Sigmoid colon (tissue), 7 donors: ENCODE results near the gene NOL4L. TPM values are rescaled to one million over a fixed set of nuclear protein-coding genes. Genes with fewer than 3 reads are reported as not detected.
A peak's percentile ranks its signal among the peaks of the same experiment; 100 is the strongest.

Experiments used
- DNase-seq: peaks from one replicate; pipeline ENCODE4 v3.0.0-alpha.2; 2019
- H3K27ac ChIP-seq, 4 donors: fragments of 200-600 bp; sonication (generic); one replicate each; pipeline ENCODE4 v1.5.1; 2016 to 2019; ENCODE audit warnings: mild to moderate bottlenecking in 1 of 4
- H3K27me3 ChIP-seq, 3 donors: fragments of 200-600 bp; sonication (generic); one replicate each; pipeline ENCODE4 v1.5.1; 2019; ENCODE audit warnings: mild to moderate bottlenecking in 1 of 3
- H3K36me3 ChIP-seq, 4 donors: fragments of 200-600 bp; sonication (generic); one replicate each; pipeline ENCODE4 v1.5.1; 2016 to 2019
- H3K4me1 ChIP-seq, 4 donors: fragments of 200-600 bp; sonication (generic); one replicate each; pipeline ENCODE4 v1.5.1; 2017 to 2019
- H3K4me3 ChIP-seq, 4 donors: fragments of 200-600 bp; sonication (generic); one replicate each; pipeline ENCODE4 v1.5.1; 2017 to 2019; ENCODE audit warnings: mild to moderate bottlenecking in 2 of 4, moderate library complexity in 1 of 4
- H3K9me3 ChIP-seq, 4 donors: fragments of 200-600 bp in 3 of 4; sonication (generic) in 3 of 4; one replicate each; pipeline versions ENCODE4 v1.5.1 to v1.6.1; 2013 to 2019
- EP300 ChIP-seq, 4 donors: sonication (generic); formaldehyde crosslinking; IDR thresholded peaks; one replicate each; pipeline ENCODE4 v1.6.1; 2017; ENCODE audit warnings: antibody characterized with exemption in 4 of 4
- POLR2A ChIP-seq, 2 donors: fragments of 450-650 bp; IDR thresholded peaks; one replicate each; pipeline ENCODE4 v1.6.1; 2016; ENCODE audit warnings: antibody characterized with exemption in 2 of 2, mild to moderate bottlenecking in 2 of 2, moderate library complexity in 2 of 2
- POLR2AphosphoS5 ChIP-seq, 4 donors: sonication (generic); formaldehyde crosslinking; IDR thresholded peaks; one replicate each; pipeline ENCODE4 v1.6.1; 2017; ENCODE audit warnings: antibody characterized with exemption in 4 of 4
- WGBS, 2 donors: extraction: QIAGEN DNeasy Blood & Tissue Kit; methylation state at CpG; one replicate each; pipeline ENCODE4 v1.1.7; 2013; 5-methylcytosine and 5-hydroxymethylcytosine counted together
- intact Hi-C: fragments of 100-400 bp; cut with DNase I; formaldehyde crosslinking; loops from one replicate; pipeline ENCODE4 v1.15.1; 2023
- polyA plus RNA-seq, 3 donors: library from polyadenylated mRNA; stranded (reverse); fragments of 200-250 nt; gene quantifications; one replicate each; pipeline ENCODE4 v1.2.3, GENCODE V29; 2013
- total RNA-seq, 4 donors: library from RNA; depleted of rRNA; stranded (reverse); fragments of >200 nt; gene quantifications; one replicate each; pipeline ENCODE4 v1.1.0, GENCODE V29; 2016
- TF ChIP-seq, protein P1 (sequence below), 4 experiments: fragments of 450-650 bp in 3 of 4; fragments of 200-600 bp in 1 of 4; IDR thresholded peaks; one replicate each; pipeline ENCODE4 v1.5.1; 2016 to 2019; ENCODE audit warnings: antibody characterized with exemption in 4 of 4, mild to moderate bottlenecking in 3 of 4, moderate library complexity in 2 of 4
- donor health status: healthy with polysubstance abuse.
- donor health status: Bipolar disorder and iron deficiency.
- donor health status: healthy.

NOL4L gene
- total and polyA plus RNA-seq, 7 donors, result 9.2 to 34.7 (median 16.8) TPM

DNA sequence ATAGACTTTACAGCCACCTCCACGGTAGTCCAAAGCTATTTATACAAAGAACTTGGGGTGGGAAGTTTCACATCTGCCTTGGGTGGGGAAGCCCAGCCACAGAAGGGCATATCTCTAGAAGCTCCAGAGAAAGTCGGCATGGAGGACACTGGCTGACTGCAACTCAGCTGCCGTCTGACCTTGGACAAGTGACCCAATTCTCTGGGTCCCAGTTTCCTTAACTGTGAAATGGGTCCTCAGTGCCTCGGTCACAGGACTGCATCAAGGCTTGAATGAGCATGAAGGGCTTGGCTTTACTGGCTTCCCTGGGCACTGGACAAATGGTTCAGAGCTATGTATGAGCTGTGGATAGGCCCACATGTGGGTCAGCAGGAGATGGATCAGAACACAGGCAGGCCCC lies 58.6 kb downstream of the NOL4L start:
- Histone ChIP-seq H3K4me3 (no peak overlapping the region), H3K9me3 (no peaks in the 10 kb centered on the region), H3K4me1 (peaks cover 0 to 27% (median 20%) of the 10 kb centered on the region in 4 donors), H3K27me3 (no peaks in the 10 kb centered on the region), H3K27ac (no peak overlapping the region), H3K36me3 (no peaks in the 10 kb centered on the region)
- TF ChIP-seq EP300 (IDR thresholded peaks at IDR 0.05), result no peak
- no peak for TF ChIP-seq POLR2AphosphoS5 (IDR thresholded peaks at IDR 0.05)
- TF ChIP-seq, protein P1, sequence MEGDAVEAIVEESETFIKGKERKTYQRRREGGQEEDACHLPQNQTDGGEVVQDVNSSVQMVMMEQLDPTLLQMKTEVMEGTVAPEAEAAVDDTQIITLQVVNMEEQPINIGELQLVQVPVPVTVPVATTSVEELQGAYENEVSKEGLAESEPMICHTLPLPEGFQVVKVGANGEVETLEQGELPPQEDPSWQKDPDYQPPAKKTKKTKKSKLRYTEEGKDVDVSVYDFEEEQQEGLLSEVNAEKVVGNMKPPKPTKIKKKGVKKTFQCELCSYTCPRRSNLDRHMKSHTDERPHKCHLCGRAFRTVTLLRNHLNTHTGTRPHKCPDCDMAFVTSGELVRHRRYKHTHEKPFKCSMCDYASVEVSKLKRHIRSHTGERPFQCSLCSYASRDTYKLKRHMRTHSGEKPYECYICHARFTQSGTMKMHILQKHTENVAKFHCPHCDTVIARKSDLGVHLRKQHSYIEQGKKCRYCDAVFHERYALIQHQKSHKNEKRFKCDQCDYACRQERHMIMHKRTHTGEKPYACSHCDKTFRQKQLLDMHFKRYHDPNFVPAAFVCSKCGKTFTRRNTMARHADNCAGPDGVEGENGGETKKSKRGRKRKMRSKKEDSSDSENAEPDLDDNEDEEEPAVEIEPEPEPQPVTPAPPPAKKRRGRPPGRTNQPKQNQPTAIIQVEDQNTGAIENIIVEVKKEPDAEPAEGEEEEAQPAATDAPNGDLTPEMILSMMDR (IDR thresholded peaks at IDR 0.05), result no peak
- no peak for TF ChIP-seq POLR2A (IDR thresholded peaks at IDR 0.05)
- intact Hi-C loops, result no loop called here
- WGBS, 2 donors, result 63 to 68% methylated on average over 4 of the region's 4 CpGs
- no peak for DNase-seq

DNA sequence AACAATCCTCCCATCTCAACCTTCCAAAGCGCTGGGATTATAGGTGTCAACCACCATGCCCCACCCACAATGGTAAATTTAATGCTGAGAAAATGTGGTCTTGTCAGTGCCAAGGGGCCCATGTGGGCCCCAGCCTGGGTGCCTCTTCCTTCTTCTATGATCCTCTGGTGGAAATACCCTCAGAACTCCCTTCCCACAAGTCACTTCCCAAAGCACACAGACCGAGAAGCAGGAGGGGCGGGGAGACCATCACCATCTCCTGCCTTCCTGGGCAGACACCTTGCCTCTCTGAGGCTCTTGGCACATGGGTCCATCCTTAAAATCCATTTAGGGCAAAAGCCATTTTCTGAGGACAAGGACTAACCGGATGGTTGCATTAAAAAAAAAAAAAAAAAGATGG lies 59.0 kb downstream of the NOL4L start:
- DNase-seq, result no peak
- WGBS, 2 donors, result 74 to 82% methylated on average over 4 of the region's 4 CpGs
- H3K27me3 ChIP-seq, result no peaks in the 10 kb centered on the region
- TF ChIP-seq POLR2A (IDR thresholded peaks at IDR 0.05) (no peak), EP300 (IDR thresholded peaks at IDR 0.05) (no peak), POLR2AphosphoS5 (IDR thresholded peaks at IDR 0.05) (no peak)
- TF ChIP-seq, protein P1 (IDR thresholded peaks at IDR 0.05), result no peak
- H3K36me3 ChIP-seq, result no peaks in the 10 kb centered on the region
- no peaks in the 10 kb centered on the region for H3K9me3 ChIP-seq
- no peak overlapping the region for H3K4me3 ChIP-seq
- intact Hi-C loops, result no loop called here
- no peak overlapping the region for H3K27ac ChIP-seq
- peaks cover 0 to 27% (median 21%) of the 10 kb centered on the region in 4 donors for H3K4me1 ChIP-seq

DNA sequence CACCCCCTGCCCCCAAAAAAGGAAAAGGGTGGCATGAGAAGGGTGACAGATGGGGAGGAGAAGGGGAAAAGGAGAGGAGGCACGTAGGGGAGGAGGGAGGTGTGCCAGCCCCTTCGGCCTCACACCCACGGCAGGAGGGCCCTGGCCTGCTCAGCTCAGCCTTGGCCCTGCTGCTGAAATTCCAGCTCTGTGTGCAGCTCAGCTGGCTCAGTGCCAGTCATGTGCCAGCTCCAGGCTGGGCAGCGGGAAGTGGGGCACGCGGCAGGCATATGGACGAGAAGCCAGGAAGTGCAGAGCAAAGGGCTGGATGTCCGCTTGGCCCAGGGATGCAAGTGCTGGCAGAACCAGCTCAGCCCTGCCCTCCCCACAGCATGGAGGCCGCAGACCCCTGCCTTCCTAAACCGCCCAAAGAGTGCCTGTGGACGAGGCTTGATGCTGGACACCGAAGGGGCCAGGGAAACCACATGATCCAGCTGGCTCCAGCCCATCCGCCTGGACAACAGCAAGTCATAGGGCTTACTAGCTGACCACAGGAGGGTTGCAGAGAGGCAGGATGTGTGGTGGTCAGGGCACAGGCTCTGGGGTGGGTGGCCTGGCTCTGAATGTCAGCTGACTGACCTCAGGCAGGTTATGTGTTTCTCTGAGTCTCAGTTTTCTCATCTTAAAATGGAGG lies 60.2 kb downstream of the NOL4L start:
- intact Hi-C loops, result loop anchor here (2.0 kb wide), 1 partner anchor 60 kb away; the partner anchor contains the start of gene NOL4L
- Histone ChIP-seq H3K4me3 (no peak overlapping the region), H3K4me1 (peaks cover 0 to 27% (median 21%) of the 10 kb centered on the region in 4 donors), H3K27ac (no peak overlapping the region), H3K27me3 (no peaks in the 10 kb centered on the region), H3K9me3 (no peaks in the 10 kb centered on the region), H3K36me3 (no peaks in the 10 kb centered on the region)
- DNase-seq, result peak; percentile 93
- TF ChIP-seq, protein P1 (IDR thresholded peaks at IDR 0.05), result no peak
- TF ChIP-seq POLR2AphosphoS5 (IDR thresholded peaks at IDR 0.05), result peak in 2 of 4 donors; percentile 47 to 48
- TF ChIP-seq POLR2A (IDR thresholded peaks at IDR 0.05), result no peak
- TF ChIP-seq EP300 (IDR thresholded peaks at IDR 0.05), result no peak
- 54 to 77% methylated on average over 13 of the region's 13 CpGs for WGBS, 2 donors

DNA sequence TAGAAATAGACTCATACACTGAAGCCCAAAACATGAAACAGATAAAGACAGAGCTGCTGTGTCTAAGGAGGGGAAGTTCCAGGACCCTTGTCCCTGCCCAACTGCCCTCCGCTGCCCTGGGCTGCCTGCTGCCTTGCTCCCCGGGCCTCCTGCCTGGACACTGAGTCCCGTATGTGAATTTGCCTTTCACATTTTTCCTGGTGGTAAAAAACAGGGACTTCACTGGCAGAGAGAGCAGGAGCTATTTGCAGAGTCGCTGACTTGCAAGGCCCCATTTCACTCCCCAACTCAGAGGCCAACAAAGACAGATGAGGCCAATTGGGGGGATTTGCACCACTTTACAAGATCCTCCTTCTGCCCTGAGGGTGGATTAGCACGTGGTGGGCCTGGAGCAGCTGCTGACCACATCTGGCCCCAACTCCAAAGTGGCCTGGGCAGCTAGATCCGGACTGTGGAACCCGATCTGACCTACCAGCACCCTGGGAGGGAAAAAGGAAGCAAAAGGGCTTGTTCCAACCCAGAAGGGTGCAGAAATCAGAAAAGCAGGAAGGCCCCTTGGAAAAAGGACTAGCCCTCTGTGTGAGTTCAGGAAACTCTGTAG lies 61.4 kb downstream of the NOL4L start:
- no peak for DNase-seq
- no peaks in the 10 kb centered on the region for H3K27me3 ChIP-seq
- TF ChIP-seq POLR2AphosphoS5 (IDR thresholded peaks at IDR 0.05), result no peak
- no peak for TF ChIP-seq EP300 (IDR thresholded peaks at IDR 0.05)
- TF ChIP-seq, protein P1 (IDR thresholded peaks at IDR 0.05), result no peak
- no peak for TF ChIP-seq POLR2A (IDR thresholded peaks at IDR 0.05)
- peaks cover 0 to 27% (median 21%) of the 10 kb centered on the region in 4 donors for H3K4me1 ChIP-seq
- H3K9me3 ChIP-seq, result no peaks in the 10 kb centered on the region
- H3K4me3 ChIP-seq, result no peak overlapping the region
- 81 to 85% methylated on average over 7 of the region's 7 CpGs for WGBS, 2 donors
- intact Hi-C loops, result loop anchor here (2.0 kb wide), 1 partner anchor 61 kb away; the partner anchor contains the start of gene NOL4L
- H3K36me3 ChIP-seq, result no peaks in the 10 kb centered on the region
- no peak overlapping the region for H3K27ac ChIP-seq
